Measurements from ENCODE around the gene ENGASE.

ENGASE gene

DNA sequence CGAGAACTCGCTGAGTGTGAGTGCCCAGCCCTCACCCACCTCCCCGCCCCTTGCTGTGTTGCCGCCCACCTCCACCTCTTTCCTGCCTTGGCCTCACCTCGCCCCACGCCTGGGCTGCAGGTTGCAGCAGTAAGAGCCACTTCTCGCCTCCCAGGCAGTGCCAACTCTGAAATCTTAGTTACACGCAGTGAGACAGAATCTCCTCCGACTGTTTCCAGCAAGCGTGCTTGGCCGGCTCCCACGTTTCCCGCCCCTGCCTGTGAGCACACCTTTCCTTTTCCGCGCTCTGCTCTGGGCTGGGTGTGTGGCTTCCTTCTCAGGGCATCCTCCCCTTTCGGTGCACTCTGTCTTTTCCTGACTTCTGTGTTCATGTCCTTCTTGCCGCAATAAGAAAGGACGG lies 5.7 kb downstream of the ENGASE start:
- no peak for DNase-seq (ENCODE audit: low read depth, low spot score)
- H3K4me3 ChIP-seq (ENCODE audit: low read depth, low read length) = no peak overlapping the region
- TF ChIP-seq, protein P1, sequence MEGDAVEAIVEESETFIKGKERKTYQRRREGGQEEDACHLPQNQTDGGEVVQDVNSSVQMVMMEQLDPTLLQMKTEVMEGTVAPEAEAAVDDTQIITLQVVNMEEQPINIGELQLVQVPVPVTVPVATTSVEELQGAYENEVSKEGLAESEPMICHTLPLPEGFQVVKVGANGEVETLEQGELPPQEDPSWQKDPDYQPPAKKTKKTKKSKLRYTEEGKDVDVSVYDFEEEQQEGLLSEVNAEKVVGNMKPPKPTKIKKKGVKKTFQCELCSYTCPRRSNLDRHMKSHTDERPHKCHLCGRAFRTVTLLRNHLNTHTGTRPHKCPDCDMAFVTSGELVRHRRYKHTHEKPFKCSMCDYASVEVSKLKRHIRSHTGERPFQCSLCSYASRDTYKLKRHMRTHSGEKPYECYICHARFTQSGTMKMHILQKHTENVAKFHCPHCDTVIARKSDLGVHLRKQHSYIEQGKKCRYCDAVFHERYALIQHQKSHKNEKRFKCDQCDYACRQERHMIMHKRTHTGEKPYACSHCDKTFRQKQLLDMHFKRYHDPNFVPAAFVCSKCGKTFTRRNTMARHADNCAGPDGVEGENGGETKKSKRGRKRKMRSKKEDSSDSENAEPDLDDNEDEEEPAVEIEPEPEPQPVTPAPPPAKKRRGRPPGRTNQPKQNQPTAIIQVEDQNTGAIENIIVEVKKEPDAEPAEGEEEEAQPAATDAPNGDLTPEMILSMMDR (IDR thresholded peaks at IDR 0.05; ENCODE audit: low read depth, low read length) = no peak
- in situ Hi-C loops (cut with HindIII; ENCODE audit: low sequenced_read_pairs) = no loop called here

DNA sequence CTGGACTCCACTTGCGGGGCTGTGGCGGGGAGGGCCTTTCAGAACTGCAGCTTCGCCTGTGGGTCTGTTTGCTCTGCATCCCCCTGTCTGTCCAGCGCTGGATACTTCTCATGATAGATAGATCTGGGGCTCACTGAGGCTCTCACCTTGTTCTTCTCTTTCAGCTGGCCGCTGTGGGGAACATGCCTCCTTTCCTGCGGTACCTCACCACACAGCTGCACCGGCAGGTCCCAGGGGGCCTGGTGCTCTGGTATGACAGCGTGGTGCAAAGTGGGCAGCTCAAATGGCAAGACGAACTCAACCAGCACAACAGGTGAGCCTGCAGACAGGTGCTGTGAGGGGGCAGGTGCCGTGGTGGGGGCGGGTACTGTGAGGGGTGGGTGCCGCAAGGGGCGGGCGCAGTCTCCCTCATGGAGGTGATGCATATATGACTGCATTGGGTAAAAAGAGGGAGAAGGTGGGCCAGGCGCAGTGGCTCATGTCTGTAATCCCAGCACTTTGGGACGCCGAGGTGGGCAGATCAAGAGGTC lies 6.2 kb downstream of the ENGASE start:
- in situ Hi-C loops (cut with HindIII; ENCODE audit: low sequenced_read_pairs) = no loop called here

DNA sequence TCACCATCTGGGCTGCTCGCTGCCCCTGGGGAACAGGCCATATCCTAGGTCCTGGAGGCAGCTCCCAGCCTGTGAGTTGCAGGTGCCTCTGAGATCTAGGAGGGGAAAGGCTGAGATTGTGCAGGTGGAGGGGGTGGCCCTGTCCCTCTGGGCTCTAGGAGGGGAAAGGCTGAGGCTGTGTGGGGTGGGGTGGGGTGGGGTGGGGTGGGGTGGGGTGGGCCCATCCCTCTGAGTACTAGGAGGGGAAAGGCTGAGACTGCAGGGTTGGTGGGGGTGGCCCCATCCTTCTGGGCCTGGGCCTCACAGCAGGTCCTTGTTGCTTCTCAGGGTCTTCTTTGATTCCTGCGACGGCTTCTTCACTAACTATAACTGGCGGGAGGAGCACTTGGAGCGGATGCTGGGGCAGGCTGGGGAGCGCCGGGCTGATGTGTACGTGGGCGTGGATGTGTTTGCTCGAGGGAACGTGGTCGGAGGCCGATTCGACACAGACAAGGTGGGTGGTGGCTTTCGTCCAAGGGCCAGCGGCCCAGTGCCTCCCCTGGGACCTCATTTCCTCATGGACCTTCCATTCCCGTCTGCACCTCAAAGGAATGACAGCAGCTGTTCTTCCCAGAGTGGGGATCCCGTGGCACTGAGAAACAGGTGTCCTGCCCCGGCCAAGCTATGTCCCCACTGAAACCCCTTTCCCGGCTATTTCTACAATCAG lies 7.1 kb downstream of the ENGASE start:
- H3K4me3 ChIP-seq (ENCODE audit: low read depth, low read length) = no peak overlapping the region
- DNase-seq (ENCODE audit: low read depth, low spot score) = no peak
- in situ Hi-C loops (cut with HindIII; ENCODE audit: low sequenced_read_pairs) = no loop called here
- TF ChIP-seq, protein P1 (IDR thresholded peaks at IDR 0.05; ENCODE audit: low read depth, low read length) = no peak

More for the DNA sequence above, 6.2 kb downstream of the ENGASE start:
- no peak for DNase-seq (ENCODE audit: low read depth, low spot score)
- TF ChIP-seq, protein P1 (IDR thresholded peaks at IDR 0.05; ENCODE audit: low read depth, low read length) = no peak
- no peak overlapping the region for H3K4me3 ChIP-seq (ENCODE audit: low read depth, low read length)

- DNase-seq (ENCODE audit: low read depth, low spot score) = no peak
- H3K4me3 ChIP-seq (ENCODE audit: low read depth, low read length) = no peak overlapping the region
- in situ Hi-C loops (cut with HindIII; ENCODE audit: low sequenced_read_pairs) = no loop called here
- TF ChIP-seq, protein P1 (IDR thresholded peaks at IDR 0.05; ENCODE audit: low read depth, low read length) = peak; percentile 79
Observed at GRCh38 chr17:79082311-79083190, 7.9 kb downstream of the ENGASE start.

GRCh38 chr17:79083191-79083971 lies 8.8 kb downstream of the ENGASE start:
- in situ Hi-C loops (cut with HindIII; ENCODE audit: low sequenced_read_pairs) = no loop called here
- TF ChIP-seq, protein P1 (IDR thresholded peaks at IDR 0.05; ENCODE audit: low read depth, low read length) = no peak
- no peak for DNase-seq (ENCODE audit: low read depth, low spot score)
- no peak overlapping the region for H3K4me3 ChIP-seq (ENCODE audit: low read depth, low read length)
